ENCODE measurements around the gene CHCHD4. TPM values are rescaled to one million over a fixed set of nuclear protein-coding genes. Genes with fewer than 3 reads are reported as not detected.
"Not testable (repeated sequence)": the region's sequence is repeated elsewhere in the genome, so short reads cannot be mapped to it uniquely, and the experiment has no call there.

The CHCHD4 gene
- total and polyA plus RNA-seq, 10 donors = 8.4 to 17.1 (median 9.9) TPM

DNA sequence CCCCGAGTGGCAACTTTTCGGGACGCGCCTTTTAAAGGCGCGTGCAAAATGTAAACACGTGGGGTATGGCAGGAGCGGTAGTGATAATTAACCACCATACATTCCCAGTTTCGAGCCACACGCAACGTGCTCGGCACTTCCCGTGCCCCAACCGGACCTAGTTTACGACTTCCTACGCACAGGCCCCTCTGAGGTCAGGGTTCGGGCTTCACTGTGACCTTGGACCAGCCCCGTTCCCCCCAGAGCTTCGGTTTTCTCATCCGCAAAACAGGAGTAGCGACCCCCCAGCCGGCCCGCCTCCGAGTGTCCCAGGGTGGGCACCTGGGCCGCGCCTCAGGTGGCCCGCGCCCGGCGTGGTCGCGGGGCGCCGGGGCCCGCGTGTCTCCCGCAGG, 451 bp downstream of the CHCHD4 start:
- Histone ChIP-seq H3K36me3 (peaks cover 0 to 54% (median 10%) of the 10 kb centered on the region in 6 donors), H3K9me3 (no peaks in the 10 kb centered on the region), H3K4me3 (peak overlapping the region; percentile 84 to 98 (median 94)), H3K27ac (peak overlapping the region; percentile 66 to 96 (median 92)), H3K4me1 (peaks cover 22 to 53% (median 47%) of the 10 kb centered on the region in 6 donors), H3K27me3 (replicated peaks in 1 of 7) (no peaks in the 10 kb centered on the region)
- DNase-seq = peak; percentile 95
- TF ChIP-seq, protein P1, sequence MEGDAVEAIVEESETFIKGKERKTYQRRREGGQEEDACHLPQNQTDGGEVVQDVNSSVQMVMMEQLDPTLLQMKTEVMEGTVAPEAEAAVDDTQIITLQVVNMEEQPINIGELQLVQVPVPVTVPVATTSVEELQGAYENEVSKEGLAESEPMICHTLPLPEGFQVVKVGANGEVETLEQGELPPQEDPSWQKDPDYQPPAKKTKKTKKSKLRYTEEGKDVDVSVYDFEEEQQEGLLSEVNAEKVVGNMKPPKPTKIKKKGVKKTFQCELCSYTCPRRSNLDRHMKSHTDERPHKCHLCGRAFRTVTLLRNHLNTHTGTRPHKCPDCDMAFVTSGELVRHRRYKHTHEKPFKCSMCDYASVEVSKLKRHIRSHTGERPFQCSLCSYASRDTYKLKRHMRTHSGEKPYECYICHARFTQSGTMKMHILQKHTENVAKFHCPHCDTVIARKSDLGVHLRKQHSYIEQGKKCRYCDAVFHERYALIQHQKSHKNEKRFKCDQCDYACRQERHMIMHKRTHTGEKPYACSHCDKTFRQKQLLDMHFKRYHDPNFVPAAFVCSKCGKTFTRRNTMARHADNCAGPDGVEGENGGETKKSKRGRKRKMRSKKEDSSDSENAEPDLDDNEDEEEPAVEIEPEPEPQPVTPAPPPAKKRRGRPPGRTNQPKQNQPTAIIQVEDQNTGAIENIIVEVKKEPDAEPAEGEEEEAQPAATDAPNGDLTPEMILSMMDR (IDR thresholded peaks at IDR 0.05 in 8 of 11, conservative IDR thresholded peaks at IDR 0.05 in 3 of 11) = no peak
- no peak for TF ChIP-seq POLR2AphosphoS5 (IDR thresholded peaks at IDR 0.05)
- TF ChIP-seq POLR2A (IDR thresholded peaks at IDR 0.05) = no peak
- WGBS, 5 donors = 0 to 1% (median 0%) methylated on average over 16 to 37 of the region's 37 CpGs
- intact Hi-C loops (cut with DNase I; ENCODE audit: low total_unique reads) = loop anchor here (5.0 to 10.0 kb wide), 2 partner anchors 53 to 229 kb away; partner anchors contain the start of genes LSM3 and XPC

GRCh38 chr3:14123308-14124222, 1.1 kb downstream of the CHCHD4 start:
- H3K36me3 ChIP-seq = peaks cover 0 to 49% (median 4%) of the 10 kb centered on the region in 6 donors
- 51 to 61% (median 52%) methylated on average over 13 to 15 of the region's 15 CpGs for WGBS, 5 donors
- H3K9me3 ChIP-seq = no peaks in the 10 kb centered on the region
- intact Hi-C loops (cut with DNase I; ENCODE audit: low total_unique reads) = loop anchor here (5.0 to 10.0 kb wide), 2 partner anchors 54 to 229 kb away; partner anchors contain the start of genes LSM3 and XPC
- DNase-seq = no peak
- TF ChIP-seq, protein P1 (IDR thresholded peaks at IDR 0.05 in 8 of 11, conservative IDR thresholded peaks at IDR 0.05 in 3 of 11) = no peak
- TF ChIP-seq POLR2AphosphoS5 (IDR thresholded peaks at IDR 0.05) (no peak), POLR2A (IDR thresholded peaks at IDR 0.05) (no peak)
- peak overlapping the region; percentile 66 to 96 (median 92) for H3K27ac ChIP-seq
- H3K4me3 ChIP-seq = peak overlapping the region; percentile 84 to 98 (median 94)
- no peaks in the 10 kb centered on the region for H3K27me3 ChIP-seq (replicated peaks in 1 of 7)
- peaks cover 22 to 59% (median 47%) of the 10 kb centered on the region in 6 donors for H3K4me1 ChIP-seq

GRCh38 chr3:14122301-14122700, 2.4 kb downstream of the CHCHD4 start:
- DNase-seq = no peak
- H3K27ac ChIP-seq = no peak overlapping the region
- H3K4me3 ChIP-seq = no peak overlapping the region
- peaks cover 0 to 42% (median 3%) of the 10 kb centered on the region in 6 donors for H3K36me3 ChIP-seq
- no peaks in the 10 kb centered on the region for H3K9me3 ChIP-seq
- TF ChIP-seq, protein P1 (IDR thresholded peaks at IDR 0.05 in 8 of 11, conservative IDR thresholded peaks at IDR 0.05 in 3 of 11) = no peak
- TF ChIP-seq POLR2AphosphoS5 (IDR thresholded peaks at IDR 0.05) (no peak), POLR2A (IDR thresholded peaks at IDR 0.05) (no peak)
- no peaks in the 10 kb centered on the region for H3K27me3 ChIP-seq (replicated peaks in 1 of 7)
- intact Hi-C loops (cut with DNase I; ENCODE audit: low total_unique reads) = loop anchor here (5.0 to 10.0 kb wide), 2 partner anchors 55 to 228 kb away; partner anchors contain the start of genes LSM3 and XPC
- peaks cover 22 to 54% (median 39%) of the 10 kb centered on the region in 6 donors for H3K4me1 ChIP-seq
- 82 to 91% (median 84%) methylated on average over 3 of the region's 3 CpGs for WGBS, 5 donors

DNA sequence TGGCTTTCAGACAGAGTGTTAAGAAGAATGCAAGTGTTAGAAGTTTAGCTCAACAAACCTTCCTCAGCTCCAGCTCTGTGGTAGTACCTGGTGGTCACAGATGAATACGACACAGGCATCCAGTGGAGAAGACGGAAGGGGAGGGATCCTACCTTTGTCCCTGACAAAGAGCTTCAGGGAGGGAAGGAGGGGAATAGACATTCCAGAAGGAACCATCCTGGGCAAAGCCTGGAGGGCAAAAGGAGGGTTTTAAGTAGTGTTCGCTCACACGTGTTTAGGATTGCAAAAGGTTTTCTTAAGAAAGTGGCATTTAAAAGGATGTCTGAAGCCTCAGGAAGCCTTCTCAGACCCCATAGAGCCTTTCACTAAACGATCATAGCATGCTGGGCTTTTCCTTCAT, 2.8 kb downstream of the CHCHD4 start:
- H3K27ac ChIP-seq = no peak overlapping the region
- WGBS, 5 donors = 89 to 97% (median 93%) methylated on average over 5 of the region's 5 CpGs
- intact Hi-C loops (cut with DNase I; ENCODE audit: low total_unique reads) = loop anchor here (5.0 to 10.0 kb wide), 2 partner anchors 55 to 227 kb away; partner anchors contain the start of genes LSM3 and XPC
- H3K4me1 ChIP-seq = peaks cover 22 to 49% (median 35%) of the 10 kb centered on the region in 6 donors
- TF ChIP-seq POLR2AphosphoS5 (IDR thresholded peaks at IDR 0.05) = no peak
- peaks cover 0 to 45% (median 3%) of the 10 kb centered on the region in 6 donors for H3K36me3 ChIP-seq
- H3K9me3 ChIP-seq = no peaks in the 10 kb centered on the region
- no peak for DNase-seq
- no peaks in the 10 kb centered on the region for H3K27me3 ChIP-seq (replicated peaks in 1 of 7)
- no peak overlapping the region for H3K4me3 ChIP-seq

DNA sequence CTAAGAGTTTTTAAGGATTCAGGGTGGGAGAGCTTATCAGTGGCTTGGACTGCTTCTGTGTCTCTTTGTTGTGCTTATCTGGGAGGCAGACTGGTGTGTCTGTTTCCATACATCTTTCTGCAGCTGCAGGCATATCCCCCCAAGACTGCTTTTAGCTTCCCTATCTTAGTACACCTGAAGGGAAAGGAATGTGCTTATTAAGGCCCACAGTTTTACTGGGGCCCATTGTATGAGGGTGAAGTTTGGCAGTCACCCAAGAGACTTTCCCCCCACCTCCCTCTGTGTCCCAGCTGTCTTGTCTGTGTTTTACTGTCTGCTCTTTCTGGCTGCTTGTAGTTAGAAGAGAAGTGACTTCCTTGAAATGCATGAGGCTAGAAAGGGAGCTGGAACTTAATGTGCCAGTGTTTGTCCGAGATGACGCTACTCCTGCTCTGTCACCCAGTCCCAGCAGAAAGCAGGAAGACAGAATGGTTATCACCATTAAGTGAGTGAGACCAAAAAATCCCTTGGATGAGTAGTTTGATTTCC, 3.7 kb downstream of the CHCHD4 start:
- WGBS, 5 donors = 89 to 100% (median 94%) methylated on average over 2 of the region's 2 CpGs
- not testable (repeated sequence) for DNase-seq; H3K9me3 ChIP-seq; H3K27ac ChIP-seq; H3K4me3 ChIP-seq; H3K27me3 ChIP-seq (replicated peaks in 1 of 7)
- Histone ChIP-seq H3K36me3 (peaks cover 0 to 53% (median 9%) of the 10 kb centered on the region in 6 donors), H3K4me1 (peaks cover 13 to 41% (median 26%) of the 10 kb centered on the region in 6 donors)
- intact Hi-C loops (cut with DNase I; ENCODE audit: low total_unique reads) = loop anchor here (5.0 to 10.0 kb wide), 2 partner anchors 56 to 226 kb away; partner anchors contain the start of genes LSM3 and XPC

Data from spleen (tissue), 11 donors.